Astrocyte of the spinal cord (primary cell): ENCODE results near the gene FNDC3B.

ENCODE experiments used
- DNase-seq: peaks from one replicate; pipeline ENCODE4 v3.0.0; 2011; ENCODE audit warnings: low read depth, low spot score
- H3K4me3 ChIP-seq: 2 replicates; pipeline ENCODE4 v1.5.1; 2011; ENCODE audit warnings: low read depth, mild to moderate bottlenecking, low read length, moderate library complexity
- CTCF ChIP-seq: IDR thresholded peaks from 2 replicates; pipeline ENCODE4 v1.5.1; 2012; ENCODE audit warnings: low read depth, mild to moderate bottlenecking, low read length, inconsistent platforms
- in situ Hi-C: cut with HindIII; loops from 2 replicates; pipeline ENCODE4 v1.10.0; 2017; ENCODE audit warnings: low sequenced_read_pairs

FNDC3B gene

GRCh38 chr3:172221547-172221946 lies 182.2 kb downstream of the FNDC3B start:
- in situ Hi-C loops, result no loop called here
- H3K4me3 ChIP-seq, result no peak overlapping the region
- no peak for TF ChIP-seq CTCF
- DNase-seq, result peak; percentile 59

GRCh38 chr3:172222478-172223071 lies 183.2 kb downstream of the FNDC3B start:
- in situ Hi-C loops, result no loop called here
- no peak overlapping the region for H3K4me3 ChIP-seq
- DNase-seq, result no peak
- no peak for TF ChIP-seq CTCF

GRCh38 chr3:172223870-172224269 lies 184.5 kb downstream of the FNDC3B start:
- DNase-seq, result no peak
- H3K4me3 ChIP-seq, result no peak overlapping the region
- TF ChIP-seq CTCF, result no peak
- in situ Hi-C loops, result no loop called here

- no peak for TF ChIP-seq CTCF
- in situ Hi-C loops, result no loop called here
- no peak overlapping the region for H3K4me3 ChIP-seq
- no peak for DNase-seq
Measured at GRCh38 chr3:172224560-172225214, 185.3 kb downstream of the FNDC3B start.

GRCh38 chr3:172225215-172225707 lies 185.9 kb downstream of the FNDC3B start:
- DNase-seq, result no peak
- no peak for TF ChIP-seq CTCF
- H3K4me3 ChIP-seq, result no peak overlapping the region
- in situ Hi-C loops, result no loop called here

- H3K4me3 ChIP-seq, result no peak overlapping the region
- no peak for DNase-seq
- in situ Hi-C loops, result no loop called here
- TF ChIP-seq CTCF, result no peak
Measured at GRCh38 chr3:172226831-172227230, 187.5 kb downstream of the FNDC3B start.
